Activated B cell treated with CpG ODN at 0.5 μM for 24 hours (primary cell): ENCODE results near the gene ARHGAP42. TPM values are rescaled to one million over a fixed set of nuclear protein-coding genes. Genes with fewer than 3 reads are reported as not detected.

Experiments
- ATAC-seq: fragments of 200-7000 bp; cut with Tn5 transposase; one replicate; pipeline ENCODE4 v1.10.0; 2021; ENCODE audit warnings: low read depth, mild to moderate bottlenecking, moderate library complexity
- CTCF ChIA-PET: fragments of 350-600 bp; sonication (Branson Sonifier 250); formaldehyde crosslinking; loops from one replicate; lab custom pipeline; 2021; ENCODE audit warnings: antibody characterized with exemption; lab: Charles Lee
- POLR2A ChIA-PET: fragments of 350-600 bp; sonication (Branson Sonifier 250); formaldehyde crosslinking; loops from one replicate; lab custom pipeline; 2021; ENCODE audit warnings: antibody characterized with exemption; lab: Charles Lee
- DNase-seq: peaks from one replicate; pipeline ENCODE4 v3.0.0; 2022
- H3K27ac Mint-ChIP-seq: one replicate; pipeline ENCODE4 v1.8.0; 2020; ENCODE audit warnings: mixed read lengths
- H3K27me3 Mint-ChIP-seq: one replicate; pipeline ENCODE4 v1.8.0; 2021; ENCODE audit warnings: mixed read lengths
- H3K36me3 Mint-ChIP-seq: one replicate; pipeline ENCODE4 v1.8.0; 2021; ENCODE audit warnings: low read depth, mixed read lengths
- H3K4me1 Mint-ChIP-seq: one replicate; pipeline ENCODE4 v1.8.0; 2021; ENCODE audit warnings: mixed read lengths
- H3K4me3 Mint-ChIP-seq: one replicate; pipeline ENCODE4 v1.8.0; 2020; ENCODE audit warnings: mild to moderate bottlenecking, mixed read lengths
- H3K9me3 Mint-ChIP-seq: one replicate; pipeline ENCODE4 v1.8.0; 2020; ENCODE audit warnings: mixed read lengths
- CTCF ChIP-seq: fragments of 200-600 bp; IDR thresholded peaks from one replicate; pipeline ENCODE4 v1.8.0; 2022; ENCODE audit warnings: antibody characterized with exemption, mild to moderate bottlenecking
- intact Hi-C: fragments of 100-400 bp; cut with micrococcal nuclease; formaldehyde crosslinking; loops from one replicate; pipeline ENCODE4 v1.15.1; 2024
- total RNA-seq: library from RNA; stranded (reverse); gene quantifications from 2 replicates; pipeline ENCODE4 v1.2.3, GENCODE V29; 2022

ARHGAP42 gene
- 3.1 and 4.9 TPM in 2 replicates for total RNA-seq

GRCh38 chr11:100687054-100687629 is at the start of gene ARHGAP42:
Gene ARHGAP42, plus strand, starts transcription at chr11:100687288. Its CDS starts 391 bp downstream, at chr11:100687679.
- H3K9me3 Mint-ChIP-seq, result no peaks in the 10 kb centered on the region
- ChIA-PET CTCF (interaction anchor here (0.6 to 1.5 kb wide), 9 partner anchors 9 to 240 kb away, joined by 3 to 12 read pairs (median 4); no protein-coding TSS in a partner anchor), POLR2A (interaction anchor here (1.2 kb wide), 1 partner anchor 29 kb away, joined by 3 read pairs; no protein-coding TSS in a partner anchor)
- H3K27me3 Mint-ChIP-seq, result no peaks in the 10 kb centered on the region
- H3K27ac Mint-ChIP-seq, result peak within 1 kb of the TSS; percentile 92
- DNase-seq (peak; percentile 64), ATAC-seq (peak; percentile 76)
- intact Hi-C loops, result loop anchor here (1.0 to 5.0 kb wide), 5 partner anchors 8 to 168 kb away; no protein-coding TSS in a partner anchor
- no peak for TF ChIP-seq CTCF
- H3K4me1 Mint-ChIP-seq, result peaks cover 68% of the 10 kb centered on the region
- peaks cover 4% of the 10 kb centered on the region for H3K36me3 Mint-ChIP-seq
- H3K4me3 Mint-ChIP-seq, result peak within 1 kb of the TSS; percentile 98

DNA sequence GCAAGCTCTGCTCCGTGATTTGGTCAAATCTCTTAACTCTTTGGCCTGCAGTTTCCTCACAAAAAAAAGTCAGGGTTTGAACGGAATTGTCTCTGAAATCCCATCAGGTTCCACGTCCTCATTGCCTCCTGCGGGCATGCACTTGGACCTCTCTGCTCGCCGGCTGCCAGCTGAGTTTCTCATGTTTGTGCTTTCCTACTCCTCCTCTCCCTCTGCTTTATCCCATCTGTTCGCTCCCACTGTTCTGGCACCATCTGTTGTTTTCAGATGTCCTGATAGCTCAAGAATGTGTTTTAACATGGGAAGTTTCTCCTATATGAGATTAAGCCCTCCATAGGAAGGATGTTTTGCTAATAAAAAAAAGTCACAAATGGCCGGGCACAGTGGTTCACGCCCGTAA is 49.4 kb upstream of the ARHGAP42 start:
- Mint-ChIP-seq H3K27ac (no peak overlapping the region), H3K9me3 (no peaks in the 10 kb centered on the region), H3K4me1 (no peaks in the 10 kb centered on the region), H3K36me3 (no peaks in the 10 kb centered on the region), H3K27me3 (peaks cover 13% of the 10 kb centered on the region), H3K4me3 (no peak overlapping the region)
- CTCF ChIA-PET, result no interaction called here
- POLR2A ChIA-PET, result no interaction called here
- DNase-seq (no peak), ATAC-seq (no peak)
- TF ChIP-seq CTCF, result no peak
- intact Hi-C loops, result no loop called here

DNA sequence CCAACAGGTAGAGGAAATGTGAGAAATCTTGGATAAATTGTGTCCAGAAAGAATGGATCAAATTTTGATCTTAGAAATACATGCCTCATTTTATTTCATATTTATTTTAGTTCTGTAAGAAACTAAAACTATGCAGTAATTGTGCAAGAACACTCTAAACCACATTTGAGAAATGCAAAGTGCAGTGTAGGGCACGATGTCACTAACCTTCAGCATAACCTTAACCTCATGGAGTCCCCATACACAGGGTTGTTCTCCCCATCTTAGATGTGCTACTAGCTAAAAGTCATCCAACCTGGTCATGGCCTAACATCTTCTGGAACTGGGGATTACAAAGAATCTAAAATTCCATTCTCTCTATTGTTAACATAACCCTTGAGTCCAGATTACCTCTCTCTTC is 48.4 kb upstream of the ARHGAP42 start:
- no peaks in the 10 kb centered on the region for H3K4me1 Mint-ChIP-seq
- no peak overlapping the region for H3K4me3 Mint-ChIP-seq
- H3K27ac Mint-ChIP-seq, result no peak overlapping the region
- no peaks in the 10 kb centered on the region for H3K9me3 Mint-ChIP-seq
- no peaks in the 10 kb centered on the region for H3K36me3 Mint-ChIP-seq
- intact Hi-C loops, result no loop called here
- ATAC-seq (no peak), DNase-seq (no peak)
- TF ChIP-seq CTCF, result no peak
- ChIA-PET POLR2A (no interaction called here), CTCF (no interaction called here)
- peaks cover 11% of the 10 kb centered on the region for H3K27me3 Mint-ChIP-seq

DNA sequence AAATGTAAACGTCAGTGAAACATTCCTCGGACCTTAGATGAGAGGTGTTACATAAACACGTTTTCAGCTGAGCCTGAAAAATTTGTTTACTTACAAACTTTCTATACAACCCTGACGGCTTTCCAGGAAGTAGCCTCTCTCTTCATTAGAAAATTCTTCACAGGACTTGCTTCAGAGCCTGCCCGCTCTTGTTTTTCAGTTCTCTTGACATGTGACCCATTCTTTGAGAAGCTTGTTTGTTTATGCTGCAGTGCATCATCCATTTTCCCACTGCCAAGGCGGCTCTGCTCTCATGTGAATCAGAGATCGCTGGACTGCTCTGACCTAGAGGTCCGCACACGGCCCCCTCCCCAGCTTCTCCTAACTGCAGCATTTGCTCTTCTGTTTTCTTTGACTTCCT is 47.9 kb upstream of the ARHGAP42 start:
- H3K27ac Mint-ChIP-seq, result no peak overlapping the region

GRCh38 chr11:100640071-100640470 is 47.0 kb upstream of the ARHGAP42 start:
- no peak for ATAC-seq
- Mint-ChIP-seq H3K4me3 (no peak overlapping the region), H3K36me3 (no peaks in the 10 kb centered on the region), H3K27me3 (peaks cover 11% of the 10 kb centered on the region), H3K4me1 (no peaks in the 10 kb centered on the region), H3K27ac (no peak overlapping the region), H3K9me3 (no peaks in the 10 kb centered on the region)
- ChIA-PET POLR2A (no interaction called here), CTCF (no interaction called here)
- TF ChIP-seq CTCF, result no peak
- DNase-seq, result no peak
- intact Hi-C loops, result no loop called here

More for the DNA sequence above, 47.9 kb upstream of the ARHGAP42 start:
- no peak for DNase-seq
- intact Hi-C loops, result no loop called here
- no peak for TF ChIP-seq CTCF
- ATAC-seq, result no peak
- Mint-ChIP-seq H3K4me1 (no peaks in the 10 kb centered on the region), H3K9me3 (no peaks in the 10 kb centered on the region), H3K4me3 (no peak overlapping the region), H3K36me3 (no peaks in the 10 kb centered on the region), H3K27me3 (peaks cover 11% of the 10 kb centered on the region)
- ChIA-PET POLR2A (no interaction called here), CTCF (no interaction called here)
